Activated CD4-positive, alpha-beta T cell treated with anti-CD3 and anti-CD28 coated beads, Interleukin-2, Interleukin-4, amounts not matched to agents 100 ng/mL and 50 ng/mL, durations not matched to agents 16 hours and 8 hours (primary cell): ENCODE results near the gene NXNL2.

Experiments used
- DNase-seq: peaks from one replicate; pipeline ENCODE4 v3.0.0-alpha.2; 2020; ENCODE audit warnings: low spot score

The NXNL2 gene

DNA sequence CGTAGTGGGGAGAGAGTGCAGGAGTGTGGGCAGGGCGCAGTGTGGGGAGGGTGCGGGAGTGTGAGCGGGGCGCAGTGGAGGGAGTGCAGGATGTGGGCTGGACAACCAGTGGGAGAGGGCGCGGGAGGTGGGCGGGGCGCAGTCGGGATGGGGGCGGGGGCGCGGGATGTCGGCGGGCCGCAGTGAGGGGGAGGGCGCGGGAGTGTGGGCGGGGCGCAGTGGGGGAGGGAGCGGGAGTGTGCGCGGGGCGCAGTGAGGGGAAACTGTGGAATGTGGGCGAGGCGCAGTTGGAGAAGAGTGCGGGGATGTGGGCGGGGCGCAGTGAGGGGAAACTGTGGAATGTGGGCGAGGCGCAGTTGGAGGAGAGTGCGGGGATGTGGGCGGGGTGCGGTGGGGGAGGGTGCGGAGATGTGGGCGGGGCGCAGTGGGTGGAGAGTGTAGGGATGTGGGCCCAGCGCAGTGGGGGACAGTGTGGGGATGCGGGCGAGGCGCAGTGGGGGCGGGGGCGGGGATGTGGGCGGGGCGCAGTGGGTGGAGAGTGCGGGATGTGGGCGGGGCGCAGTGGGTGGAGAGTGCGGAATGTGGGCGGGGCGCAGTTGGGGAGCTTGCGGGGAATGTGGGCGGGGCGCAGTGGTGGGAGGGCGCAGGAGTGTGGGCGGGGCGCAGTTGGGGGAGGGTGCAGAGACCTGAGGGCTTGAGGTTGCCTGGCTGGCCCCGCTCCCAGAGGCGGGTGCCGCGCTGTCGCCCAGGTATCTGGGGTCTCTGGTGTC lies at the start of gene NXNL2:
TSS of gene NXNL2 (plus strand) at position 723 of the 770 bp plus-strand sequence. CDS start 257 bp downstream, outside the sequence.
- DNase-seq, result peak; percentile 9

DNA sequence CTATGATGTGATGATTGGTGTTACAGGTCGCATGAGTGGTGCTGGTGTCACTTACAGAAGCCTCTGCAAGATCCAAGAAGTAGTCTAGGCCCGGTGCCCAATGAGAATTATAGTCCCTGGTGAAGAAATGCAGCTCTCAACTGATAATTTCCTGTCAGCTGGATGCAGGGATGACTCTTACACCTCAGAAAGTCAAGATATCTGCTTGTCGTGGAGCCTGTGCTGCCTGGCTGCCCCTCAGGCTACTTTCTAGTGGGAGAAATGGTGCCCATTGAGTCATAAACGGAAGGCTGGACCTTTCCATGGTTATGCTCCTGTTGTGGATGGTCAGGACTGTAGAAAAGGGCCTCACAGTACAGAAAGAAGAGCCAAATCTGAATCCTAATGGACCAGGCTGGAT lies 46.8 kb upstream of the NXNL2 start:
- no peak for DNase-seq

DNA sequence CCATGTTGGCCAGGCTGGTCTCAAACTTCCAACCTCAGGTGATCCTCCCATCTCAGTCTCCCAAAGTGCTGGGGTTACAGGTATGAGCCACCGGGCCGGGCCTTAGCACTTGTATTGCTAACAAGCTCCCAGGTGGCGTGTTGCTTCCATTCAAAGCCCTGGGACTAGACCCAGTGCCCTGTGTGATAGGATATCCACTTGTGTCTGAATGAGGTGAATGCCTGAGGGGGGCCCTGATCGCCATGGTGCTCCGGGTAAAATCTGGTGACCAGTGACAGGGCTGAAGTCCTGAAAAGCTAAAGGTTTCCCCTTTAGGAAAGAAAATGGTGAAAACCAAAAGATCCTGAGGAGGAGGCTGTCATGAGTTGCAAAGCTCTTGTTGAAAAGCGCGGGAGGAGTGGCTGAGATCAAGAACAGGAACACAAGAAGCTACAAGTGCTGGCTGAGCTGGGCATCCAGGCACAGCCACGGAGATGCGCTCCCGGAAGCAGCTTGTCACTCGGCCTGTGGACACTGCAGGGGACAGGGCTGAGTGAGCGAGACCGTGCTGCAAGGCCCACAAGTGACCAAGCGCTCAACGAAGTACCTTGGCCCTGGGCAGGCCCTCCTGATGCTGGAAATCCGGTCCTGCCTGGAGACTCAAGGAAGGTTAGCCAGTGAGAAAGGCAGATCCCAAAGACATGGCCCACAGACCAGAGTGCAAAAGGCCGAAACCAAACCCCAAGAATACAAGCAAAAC lies 39.8 kb upstream of the NXNL2 start:
- DNase-seq, result no peak

DNA sequence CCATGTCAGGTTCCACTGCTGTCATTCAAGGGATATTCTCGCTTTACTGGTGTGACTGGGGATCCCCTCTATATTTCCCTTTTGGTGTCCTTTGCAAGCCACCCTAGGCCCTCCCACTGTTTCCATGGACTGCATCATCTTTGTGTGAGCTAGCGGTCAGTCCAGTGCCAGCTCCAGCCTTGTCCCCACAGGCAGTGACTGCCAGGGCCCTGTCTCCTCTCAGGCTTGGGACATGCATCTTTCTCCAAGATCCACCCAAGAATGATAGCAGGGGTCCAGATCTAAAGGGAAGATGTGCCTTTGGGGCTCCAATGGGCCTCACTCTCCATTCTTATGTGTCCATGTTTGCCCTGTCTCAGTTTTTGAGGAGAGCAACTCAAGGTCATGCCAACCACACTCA lies 37.8 kb upstream of the NXNL2 start:
- no peak for DNase-seq

DNA sequence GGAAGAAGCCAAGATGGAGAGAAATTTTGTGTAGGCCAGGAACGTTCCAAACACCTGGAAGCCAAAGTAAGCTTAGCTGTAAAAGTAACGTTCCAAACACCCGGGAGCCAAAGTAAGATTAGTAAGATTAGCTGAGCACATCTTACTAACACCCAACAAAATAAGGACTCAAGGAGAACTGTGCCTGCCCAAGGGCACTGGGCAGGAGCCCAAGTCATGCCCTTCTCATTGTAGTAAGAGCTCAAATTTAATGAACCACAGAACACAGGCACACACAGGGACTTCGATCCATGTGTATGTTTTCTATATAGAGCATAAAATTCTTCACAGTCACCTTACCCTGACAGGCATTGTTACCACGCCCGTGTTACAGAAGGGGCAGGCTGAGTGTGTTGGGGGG lies 36.1 kb upstream of the NXNL2 start:
- DNase-seq, result no peak

DNA sequence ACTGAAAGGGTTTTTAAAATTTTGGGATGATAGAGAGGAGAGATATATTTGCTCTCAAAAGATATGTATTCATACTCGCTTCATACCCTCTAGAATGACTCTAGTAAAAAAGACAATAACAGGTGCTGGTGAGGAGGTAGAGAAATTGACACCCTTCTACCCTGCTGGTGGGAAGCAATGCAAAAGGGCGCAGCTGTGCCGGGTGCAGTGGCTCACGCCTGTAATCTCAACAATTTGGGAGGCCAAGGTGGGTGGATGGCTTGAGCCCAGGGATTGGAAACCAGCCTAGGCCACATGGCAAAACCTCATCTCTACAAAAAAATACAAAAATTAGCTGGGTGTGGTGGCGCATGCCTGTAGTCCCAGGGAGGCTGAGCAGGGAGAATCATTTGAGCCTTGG lies 33.9 kb upstream of the NXNL2 start:
- no peak for DNase-seq

DNA sequence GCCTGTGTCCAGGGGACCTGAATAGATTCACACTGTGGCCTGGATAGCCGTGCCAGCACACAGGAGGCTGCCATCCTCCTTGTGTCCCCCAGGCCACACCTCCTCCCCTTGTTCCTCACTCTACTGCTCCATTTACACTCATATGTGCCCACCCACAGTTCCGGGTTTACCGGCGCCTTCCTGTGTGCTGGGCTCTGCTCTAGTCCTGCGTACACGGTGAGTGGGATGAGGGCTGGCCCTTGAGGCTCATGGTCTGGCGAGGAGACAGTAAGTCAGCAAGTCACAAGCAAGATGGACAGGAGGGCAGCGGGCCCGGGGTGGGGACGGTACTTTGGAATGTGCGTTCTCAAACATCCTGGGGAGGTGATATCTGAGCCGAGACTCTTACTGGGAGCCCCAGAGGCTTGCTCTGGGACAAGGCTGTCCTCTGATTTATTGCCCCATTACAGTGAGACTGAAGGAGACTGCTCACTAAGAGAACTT lies 32.4 kb upstream of the NXNL2 start:
- DNase-seq, result no peak

DNA sequence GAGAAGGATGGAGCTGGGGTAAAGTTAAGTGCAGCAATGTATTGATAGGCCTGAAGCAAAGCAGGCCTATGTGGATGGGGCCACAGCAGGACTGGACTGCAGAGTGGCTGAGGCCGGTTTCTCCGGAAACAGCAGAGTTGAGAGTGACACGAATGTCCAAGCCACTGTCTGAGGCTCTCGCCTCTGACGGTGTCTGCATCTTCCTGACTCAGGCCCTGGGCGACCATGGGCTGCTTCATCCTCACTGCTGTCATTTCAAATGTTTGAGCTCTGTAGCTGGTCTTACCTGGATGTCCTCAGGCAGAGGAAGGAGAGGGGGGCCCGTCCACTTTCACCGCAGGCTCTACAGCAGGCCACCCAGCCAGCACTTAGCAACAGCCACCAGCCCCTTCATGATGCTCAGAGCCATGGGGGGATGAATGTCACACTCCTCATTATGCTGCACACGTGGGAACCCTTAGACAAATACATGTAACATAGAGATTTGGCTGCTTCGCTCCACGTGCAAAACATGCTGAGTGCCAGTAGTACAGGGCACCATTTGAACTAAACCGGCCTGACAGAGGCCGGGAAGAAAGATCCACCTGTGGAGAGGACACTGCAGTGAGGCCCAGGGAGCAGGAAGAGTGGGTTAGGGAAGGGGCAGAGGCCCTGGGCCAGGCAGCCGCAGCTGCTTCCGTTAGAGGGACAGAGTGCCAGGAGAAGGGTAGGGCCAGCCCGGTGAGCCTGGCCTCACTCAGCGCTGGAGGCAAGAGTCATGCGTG lies 31.7 kb upstream of the NXNL2 start:
- no peak for DNase-seq

DNA sequence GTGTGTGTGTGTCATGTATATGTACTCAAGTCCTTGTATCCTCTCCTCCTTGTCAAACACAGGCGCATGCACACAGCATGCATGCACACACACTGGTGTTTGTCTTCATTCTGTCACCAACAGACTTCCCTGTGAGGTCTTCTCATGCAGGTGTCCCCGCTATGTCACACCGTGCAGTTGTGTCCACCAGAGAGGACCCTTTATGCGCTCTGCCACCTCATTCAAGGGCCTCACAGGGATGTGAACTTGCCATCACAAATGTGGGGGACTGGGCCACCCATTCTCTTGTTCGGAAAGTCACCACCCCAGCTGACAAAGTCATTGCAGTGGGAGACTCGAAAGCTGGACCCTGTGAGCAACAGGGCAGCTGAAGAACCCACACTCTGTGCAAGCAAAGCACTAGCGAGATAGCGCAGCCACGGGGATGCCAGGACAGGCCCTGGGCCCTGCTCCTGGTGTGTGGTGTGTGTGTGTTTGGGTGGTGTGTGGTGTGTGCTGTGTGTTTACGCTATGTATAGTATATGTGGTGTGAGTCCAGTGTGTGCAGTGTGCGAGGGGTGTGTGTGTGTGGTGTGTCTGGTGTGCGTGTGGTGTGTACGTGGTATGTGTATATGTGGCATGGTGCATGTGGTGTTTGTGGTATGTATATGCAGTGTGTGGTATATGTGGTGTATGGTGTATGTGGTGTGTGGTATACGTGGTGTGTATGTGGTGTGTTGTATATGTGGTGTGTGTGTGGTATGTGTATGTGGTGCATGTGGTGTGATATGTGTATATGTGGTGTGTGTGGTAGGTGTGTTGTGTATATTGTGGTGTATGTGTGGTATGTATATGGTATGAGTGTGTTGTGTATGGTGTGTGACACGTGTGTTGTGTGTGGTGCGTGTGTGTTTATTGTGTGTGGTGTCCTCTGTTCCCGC lies 30.9 kb upstream of the NXNL2 start:
- DNase-seq, result no peak

DNA sequence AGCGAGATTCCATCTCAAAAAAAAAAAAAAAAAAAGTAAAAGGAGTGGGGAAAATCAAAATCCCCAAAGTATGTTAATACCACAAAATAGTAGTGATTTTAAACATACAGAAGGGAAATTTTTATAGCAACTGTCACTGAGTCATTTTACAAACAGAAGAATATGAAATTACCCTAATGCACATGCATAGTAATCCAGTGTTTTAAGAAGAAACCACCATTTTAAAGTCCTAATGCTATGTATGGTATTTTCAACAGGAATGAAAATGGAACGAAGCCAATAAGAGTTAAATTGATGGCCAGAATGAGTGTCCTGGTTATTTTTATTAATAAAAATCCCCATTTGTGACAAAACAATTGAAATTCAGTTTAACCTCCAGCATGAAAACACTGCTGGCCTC lies 26.7 kb upstream of the NXNL2 start:
- DNase-seq, result no peak

DNA sequence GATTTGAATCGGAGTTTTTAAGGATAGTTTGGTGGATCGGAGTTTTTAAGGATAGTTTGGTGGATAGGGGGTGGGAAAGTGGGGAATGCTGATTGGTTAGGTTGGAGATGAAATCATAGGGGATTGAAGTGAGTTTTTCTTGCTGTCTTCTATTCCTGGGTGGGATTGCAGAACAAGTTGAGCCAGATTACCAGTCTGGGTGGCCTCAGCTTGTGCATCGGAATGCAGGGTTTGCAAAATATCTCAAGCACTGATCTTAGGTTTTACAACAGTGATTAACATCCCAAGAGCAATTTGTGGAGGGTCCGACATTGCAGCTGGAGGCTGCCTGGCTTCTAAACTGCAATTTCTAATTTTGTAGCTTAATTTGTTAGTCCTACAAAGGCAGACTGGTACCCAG lies 23.1 kb upstream of the NXNL2 start:
- DNase-seq, result no peak

DNA sequence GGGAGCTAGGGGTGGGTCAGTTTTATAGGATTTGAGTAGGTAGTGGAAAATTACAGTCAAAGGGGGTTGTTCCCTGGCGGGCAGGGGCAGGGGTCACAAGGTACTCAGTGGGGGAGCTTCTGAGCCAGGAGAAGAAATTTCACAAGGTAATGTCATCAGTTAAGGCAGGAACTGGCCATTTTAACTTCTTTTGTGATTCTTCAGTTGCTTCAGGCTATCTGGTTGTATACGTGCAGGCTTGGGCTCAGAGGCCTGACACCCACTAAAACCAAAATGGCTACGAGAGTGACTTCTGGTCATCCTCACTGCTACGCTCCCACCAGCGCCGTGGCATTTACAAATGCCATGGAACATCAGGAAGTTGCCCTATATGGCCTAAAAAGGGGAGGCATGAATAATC lies 20.7 kb upstream of the NXNL2 start:
- no peak for DNase-seq

DNA sequence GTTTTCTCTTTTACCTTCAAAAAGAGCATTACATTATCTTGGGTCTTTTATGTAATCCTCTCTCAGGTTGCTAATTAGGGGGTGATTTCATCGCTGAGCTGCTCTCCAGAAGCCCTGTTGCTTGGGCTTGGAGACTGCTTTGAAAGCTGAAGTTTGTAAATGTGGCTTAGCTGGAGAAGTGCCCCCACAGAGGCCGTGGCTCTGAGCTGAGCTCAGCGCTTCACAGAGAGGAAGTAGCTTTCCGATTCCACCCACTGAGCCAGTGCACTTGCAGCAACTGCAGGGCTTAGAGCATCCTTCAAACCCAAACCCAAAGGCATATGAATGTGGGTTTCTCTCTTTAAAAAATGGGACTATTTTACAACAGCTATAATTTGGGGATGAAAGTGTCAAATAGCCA lies 13.7 kb upstream of the NXNL2 start:
- DNase-seq, result no peak

DNA sequence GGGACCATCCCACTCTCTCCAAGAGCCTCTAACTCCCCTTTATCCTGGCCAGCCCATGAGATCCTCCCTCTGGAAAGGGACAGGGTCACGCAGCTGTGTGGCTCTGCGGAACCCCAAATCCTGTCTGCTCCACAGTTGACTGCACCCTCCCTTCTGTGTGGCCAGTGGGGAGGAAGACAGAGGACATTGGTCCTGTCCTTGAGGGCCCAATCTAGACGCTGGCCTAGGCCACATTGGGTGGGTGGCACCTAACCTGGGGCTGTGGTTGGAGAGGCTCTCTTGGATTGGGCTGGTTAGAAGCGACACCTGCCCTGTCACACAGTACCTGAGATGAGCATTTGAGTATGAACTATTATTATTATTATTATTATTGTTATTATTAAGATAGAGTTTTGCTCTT lies 12.6 kb upstream of the NXNL2 start:
- DNase-seq, result no peak

DNA sequence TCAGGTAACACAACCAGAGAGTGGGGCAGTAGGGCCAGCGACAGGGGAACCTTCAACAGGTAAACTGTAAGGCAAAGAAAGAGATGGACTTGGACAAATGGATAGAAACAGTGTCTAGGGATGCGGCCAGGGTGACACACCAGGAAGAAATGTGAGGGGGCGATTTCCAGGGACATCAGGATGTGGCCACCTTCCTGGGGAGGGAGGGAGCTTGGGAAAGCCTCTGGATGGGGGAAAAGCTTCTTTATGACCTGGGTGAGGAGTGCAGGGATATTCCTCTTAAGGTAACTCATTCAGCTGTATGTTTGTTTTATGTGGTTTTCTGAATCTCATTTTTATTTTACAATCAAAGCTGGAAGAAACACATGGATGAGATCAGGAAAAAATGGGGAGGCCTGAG lies 11.9 kb upstream of the NXNL2 start:
- DNase-seq, result no peak

DNA sequence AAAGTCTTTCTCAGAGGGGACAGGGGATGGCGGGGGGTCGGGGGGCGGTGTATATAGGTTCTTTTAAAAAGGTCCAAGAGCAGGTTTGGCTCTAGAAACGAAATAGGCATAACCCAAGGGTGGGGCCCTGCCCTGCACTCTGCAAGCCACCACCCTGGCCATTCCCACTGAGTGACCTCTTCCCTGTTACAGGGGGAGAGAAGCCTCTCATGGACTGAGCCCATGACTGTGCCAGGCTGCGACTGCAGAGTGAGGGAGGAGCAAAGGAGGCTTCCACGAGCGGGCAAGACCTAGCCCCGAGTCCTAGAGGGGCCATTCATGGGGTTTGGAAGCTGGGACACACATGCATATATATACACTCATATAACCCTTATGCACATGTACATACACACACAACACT lies 10.1 kb upstream of the NXNL2 start:
- no peak for DNase-seq

DNA sequence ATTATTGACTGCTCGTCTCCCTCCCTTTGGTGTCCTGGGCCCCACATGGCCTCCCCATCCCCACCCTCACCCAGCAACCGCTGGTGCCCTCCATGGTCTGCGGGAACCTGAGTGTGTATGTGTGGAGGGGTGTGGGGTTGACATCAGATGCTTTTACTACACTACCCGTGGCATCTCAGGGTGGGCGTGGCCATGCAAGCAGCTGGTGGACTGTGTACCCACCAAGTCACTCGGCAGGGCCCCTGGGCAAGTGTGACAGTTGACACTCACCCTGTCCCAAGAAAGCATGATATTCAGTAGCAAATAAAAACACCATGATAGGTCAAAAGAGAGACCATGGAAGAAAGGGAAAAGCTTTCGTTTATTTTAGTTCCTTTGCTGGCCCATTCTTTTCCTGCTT lies 7.4 kb upstream of the NXNL2 start:
- no peak for DNase-seq

DNA sequence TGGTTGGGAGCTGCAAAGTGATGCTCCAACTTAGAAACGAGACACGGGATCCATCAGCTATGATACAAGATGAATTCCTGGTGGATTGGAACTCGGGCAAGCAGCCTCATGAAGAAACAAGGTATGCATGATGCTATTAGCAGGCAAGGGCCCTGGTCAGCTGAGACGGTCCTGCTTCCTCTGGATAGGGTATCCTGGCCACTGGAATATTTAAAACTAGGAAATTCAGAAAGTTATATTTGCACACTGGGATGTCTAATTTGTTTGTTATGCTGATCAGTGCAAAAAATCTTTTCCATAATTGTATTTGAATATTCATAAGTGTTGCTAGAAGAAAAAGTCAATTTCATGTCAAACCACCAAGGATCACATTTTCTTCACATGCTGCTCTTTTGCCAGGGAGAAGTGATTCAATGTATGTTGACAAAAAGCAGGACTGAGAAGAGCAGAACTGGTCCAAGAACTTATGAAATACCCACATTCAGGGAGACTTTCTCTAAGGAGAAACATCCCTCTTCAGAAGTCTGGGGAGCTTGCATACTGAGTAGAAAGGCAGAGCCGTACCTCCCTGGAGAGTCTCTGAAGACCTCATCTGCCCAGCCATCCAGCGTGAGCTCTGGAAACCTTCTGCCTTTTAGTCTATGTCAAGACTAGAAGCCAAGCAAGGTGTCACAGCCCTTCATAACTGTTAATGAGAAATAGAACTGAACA lies 6.7 kb upstream of the NXNL2 start:
- no peak for DNase-seq

DNA sequence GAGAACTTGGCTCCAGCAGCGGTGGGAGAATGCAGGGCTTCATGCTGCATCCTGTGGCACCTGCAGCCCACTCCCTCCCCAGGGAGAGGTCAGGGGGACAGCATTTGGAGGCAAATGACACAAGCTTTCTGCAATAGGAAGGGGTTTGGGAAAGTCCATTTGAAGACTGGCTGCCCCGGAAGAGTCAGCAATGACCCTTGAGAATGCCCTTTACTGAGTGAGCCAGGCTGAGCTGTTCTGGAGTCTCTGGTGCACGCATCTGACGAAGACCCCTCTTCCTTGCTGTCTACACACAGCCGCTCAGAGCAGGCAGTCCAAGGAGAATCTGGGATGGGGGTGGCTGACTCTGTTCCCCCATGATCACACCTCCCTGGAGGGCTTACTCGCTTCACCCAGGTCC lies 5.5 kb upstream of the NXNL2 start:
- DNase-seq, result no peak

DNA sequence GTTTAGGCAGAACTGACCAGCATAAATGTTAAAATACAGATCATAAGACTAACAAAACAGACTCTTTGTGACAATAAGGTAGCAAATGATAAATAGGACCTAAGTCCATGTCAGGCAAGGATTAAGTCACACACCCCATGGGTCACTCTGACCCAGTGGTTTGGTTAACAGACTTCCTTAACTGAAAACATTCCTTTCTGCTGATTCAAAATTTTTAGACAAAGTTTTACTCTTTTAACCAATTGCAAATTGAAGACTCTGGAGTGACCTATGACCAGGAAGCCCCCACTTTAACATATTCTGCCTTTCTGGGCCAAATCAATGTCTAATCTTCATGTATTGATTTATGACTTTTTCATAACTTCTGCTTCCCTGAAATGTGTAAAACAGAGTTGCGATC lies 4.9 kb upstream of the NXNL2 start:
- DNase-seq, result no peak
